Adrenal gland (tissue), 5 donors: ENCODE data around the gene ACTN2.

ENCODE experiments used
- POLR2A ChIP-seq, 2 donors: fragments of 450-650 bp; IDR thresholded peaks; one replicate each; pipeline ENCODE4 v1.6.1; 2017; ENCODE audit warnings: antibody characterized with exemption in 2 of 2, mild to moderate bottlenecking in 2 of 2, moderate library complexity in 1 of 2
- TF ChIP-seq, protein P1 (sequence below), 6 experiments: fragments of 450-650 bp in 4 of 6; fragments of 200-600 bp in 2 of 6; sonication (generic) in 1 of 6; IDR thresholded peaks; 1 replicate in 5 of 6; 2 replicates in 1 of 6; pipeline versions ENCODE4 v1.5.1 to v1.8.0; 2016 to 2021; ENCODE audit warnings: antibody characterized with exemption in 6 of 6, mild to moderate bottlenecking in 2 of 6, moderate library complexity in 1 of 6
- donor health status: DM: no; HTN: no; CAD: no.

DNA sequence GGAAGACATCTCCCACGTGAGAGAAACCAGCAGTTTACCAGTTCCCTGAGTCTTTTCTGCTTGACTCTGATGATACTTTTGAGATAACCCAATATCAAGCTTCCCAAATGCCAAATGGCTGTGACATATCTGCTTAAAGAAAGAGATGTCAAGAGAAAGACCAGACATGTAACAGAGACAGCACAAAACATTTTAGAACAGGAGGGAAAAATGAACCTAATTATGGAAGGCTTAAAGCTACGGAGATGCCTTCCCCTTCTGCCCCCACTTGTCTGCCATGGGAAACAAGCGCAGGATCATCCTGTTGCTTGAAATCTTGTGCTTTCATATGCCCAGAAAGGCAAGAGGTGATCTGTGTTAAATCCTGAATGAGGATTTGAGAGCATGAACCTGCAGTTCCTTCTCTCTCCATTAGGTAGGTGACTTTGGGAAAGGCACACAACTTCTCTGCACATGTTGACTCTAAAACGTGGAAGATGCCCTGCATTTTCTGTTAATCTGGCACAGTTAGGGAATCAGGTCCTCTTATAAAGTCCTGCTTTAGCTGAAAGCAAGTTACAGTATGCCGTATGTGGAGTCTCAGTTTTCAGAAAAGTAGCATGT is 62.1 kb downstream of the ACTN2 start:
- TF ChIP-seq, protein P1, sequence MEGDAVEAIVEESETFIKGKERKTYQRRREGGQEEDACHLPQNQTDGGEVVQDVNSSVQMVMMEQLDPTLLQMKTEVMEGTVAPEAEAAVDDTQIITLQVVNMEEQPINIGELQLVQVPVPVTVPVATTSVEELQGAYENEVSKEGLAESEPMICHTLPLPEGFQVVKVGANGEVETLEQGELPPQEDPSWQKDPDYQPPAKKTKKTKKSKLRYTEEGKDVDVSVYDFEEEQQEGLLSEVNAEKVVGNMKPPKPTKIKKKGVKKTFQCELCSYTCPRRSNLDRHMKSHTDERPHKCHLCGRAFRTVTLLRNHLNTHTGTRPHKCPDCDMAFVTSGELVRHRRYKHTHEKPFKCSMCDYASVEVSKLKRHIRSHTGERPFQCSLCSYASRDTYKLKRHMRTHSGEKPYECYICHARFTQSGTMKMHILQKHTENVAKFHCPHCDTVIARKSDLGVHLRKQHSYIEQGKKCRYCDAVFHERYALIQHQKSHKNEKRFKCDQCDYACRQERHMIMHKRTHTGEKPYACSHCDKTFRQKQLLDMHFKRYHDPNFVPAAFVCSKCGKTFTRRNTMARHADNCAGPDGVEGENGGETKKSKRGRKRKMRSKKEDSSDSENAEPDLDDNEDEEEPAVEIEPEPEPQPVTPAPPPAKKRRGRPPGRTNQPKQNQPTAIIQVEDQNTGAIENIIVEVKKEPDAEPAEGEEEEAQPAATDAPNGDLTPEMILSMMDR (IDR thresholded peaks at IDR 0.05), result no peak
- TF ChIP-seq POLR2A (IDR thresholded peaks at IDR 0.05), result no peak
